ENCODE results near the gene IL1RAP.
A peak's percentile ranks its signal among the peaks of the same experiment; 100 is the strongest.

The IL1RAP gene

GRCh38 chr3:190680691-190681090 lies 166.8 kb downstream of the IL1RAP start:
- DNase-seq = no peak

- no peak for DNase-seq
Observed at GRCh38 chr3:190684776-190685175, 170.9 kb downstream of the IL1RAP start.

GRCh38 chr3:190686011-190686410 lies 172.1 kb downstream of the IL1RAP start:
- DNase-seq = no peak

- no peak for DNase-seq
Observed at GRCh38 chr3:190690246-190690645, 176.4 kb downstream of the IL1RAP start.

GRCh38 chr3:190692256-190692655 lies 178.4 kb downstream of the IL1RAP start:
- DNase-seq = no peak

DNA sequence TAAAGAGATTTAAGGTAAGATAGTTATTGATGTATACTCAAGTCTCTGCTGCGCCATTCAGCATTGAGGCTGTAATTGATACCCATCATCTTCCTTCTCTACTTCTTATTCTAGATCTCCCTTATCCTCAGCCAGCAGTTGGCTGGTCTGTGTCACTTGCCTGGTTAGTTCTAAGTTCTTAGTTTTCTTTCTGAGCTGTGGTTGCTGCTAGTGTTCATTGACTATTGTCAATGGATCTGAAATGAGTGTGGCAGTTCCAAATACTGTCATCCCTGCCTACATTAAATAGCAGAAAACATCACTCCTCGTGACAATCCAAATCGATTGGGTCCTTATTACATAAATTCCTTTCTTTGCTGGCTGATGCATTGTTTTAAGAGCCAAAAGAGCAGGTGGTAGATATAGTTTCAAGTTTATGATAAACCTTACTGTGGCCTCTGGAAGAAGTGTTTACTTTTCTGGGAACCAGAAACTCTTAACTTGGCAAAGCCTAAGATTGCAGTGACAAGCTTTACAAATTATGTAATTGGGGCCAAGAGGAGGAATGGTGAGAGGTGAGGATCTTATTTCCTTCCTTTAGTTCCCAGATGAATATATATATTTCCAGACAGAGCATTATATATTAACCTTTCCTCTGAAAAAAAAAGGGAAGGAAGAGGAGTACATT lies 180.6 kb downstream of the IL1RAP start:
- DNase-seq = no peak

DNA sequence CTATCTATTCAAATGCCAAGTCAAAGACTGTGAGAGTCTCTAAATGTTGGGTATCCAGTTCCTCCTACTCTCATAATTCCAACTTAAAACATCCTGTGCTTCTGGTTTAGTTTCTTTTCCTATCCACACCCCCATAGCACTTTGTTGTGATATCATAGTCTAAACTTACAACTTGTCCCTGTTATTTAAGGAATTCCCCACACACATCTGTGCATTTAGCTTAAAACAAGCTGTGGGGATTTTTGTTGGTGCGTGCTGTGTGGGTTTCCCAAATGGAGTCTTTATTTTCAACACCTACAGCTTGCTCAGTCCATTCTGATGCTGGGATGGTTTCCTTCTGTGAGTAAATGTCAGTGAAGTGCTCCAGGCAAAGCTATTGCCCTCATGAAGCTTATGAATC lies 181.3 kb downstream of the IL1RAP start:
- peak; percentile 23 for DNase-seq

- DNase-seq = no peak
Observed at GRCh38 chr3:190695994-190696393, 182.1 kb downstream of the IL1RAP start.

DNA sequence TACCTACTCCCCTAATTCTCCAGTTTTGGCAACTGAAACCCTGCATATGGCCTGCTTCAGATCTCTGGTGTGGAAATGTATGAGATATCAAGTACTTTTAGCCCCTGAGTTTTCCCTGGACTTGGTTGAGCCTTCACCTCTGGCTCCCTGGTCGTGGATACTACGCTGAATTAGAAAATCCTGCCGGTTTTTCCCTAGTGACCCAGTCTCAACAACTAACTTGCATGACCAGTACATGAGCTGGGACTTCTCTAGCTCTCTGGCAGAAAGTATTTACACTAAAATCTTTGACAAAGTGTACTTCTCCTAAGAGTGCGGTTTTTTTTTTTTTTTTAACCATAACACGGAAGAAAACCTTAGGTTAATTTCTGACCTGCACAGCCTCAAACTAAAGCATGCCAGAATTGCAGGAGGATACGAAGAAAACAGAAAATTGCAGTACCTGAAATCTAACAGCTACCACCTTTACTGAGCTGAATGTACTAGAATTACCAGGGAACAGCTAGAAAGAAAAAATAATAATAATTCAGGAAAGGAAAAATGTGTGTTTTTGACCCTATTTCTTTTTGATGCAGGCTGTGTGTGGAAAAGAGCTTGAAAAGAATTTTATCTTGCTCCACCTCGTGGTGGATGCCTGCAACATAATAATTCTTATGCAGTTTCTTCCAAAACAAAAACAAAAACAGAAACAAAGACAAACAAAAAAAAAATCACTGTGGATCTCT lies 183.1 kb downstream of the IL1RAP start:
- DNase-seq = peak; percentile 56

DNA sequence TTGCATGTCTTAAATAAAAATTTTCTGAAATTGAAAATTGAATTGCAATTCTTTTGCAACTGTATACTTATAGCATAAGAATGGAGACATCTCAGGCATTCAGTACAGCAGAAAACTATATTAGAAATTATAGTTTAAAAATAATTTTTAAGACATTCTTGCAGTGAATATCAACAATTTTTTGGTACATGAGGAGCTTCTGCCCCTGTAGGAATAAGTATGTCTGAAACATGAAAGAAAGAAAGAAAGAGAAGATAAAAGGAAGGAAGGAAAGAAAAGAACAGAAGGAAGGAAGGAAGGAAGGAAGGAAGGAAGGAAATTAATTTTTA lies 183.6 kb downstream of the IL1RAP start:
- DNase-seq = no peak

- peak; percentile 80 for DNase-seq
Observed at GRCh38 chr3:190697901-190698300, 184.0 kb downstream of the IL1RAP start.

GRCh38 chr3:190699776-190700175 lies 185.9 kb downstream of the IL1RAP start:
- DNase-seq = peak; percentile 32

DNA sequence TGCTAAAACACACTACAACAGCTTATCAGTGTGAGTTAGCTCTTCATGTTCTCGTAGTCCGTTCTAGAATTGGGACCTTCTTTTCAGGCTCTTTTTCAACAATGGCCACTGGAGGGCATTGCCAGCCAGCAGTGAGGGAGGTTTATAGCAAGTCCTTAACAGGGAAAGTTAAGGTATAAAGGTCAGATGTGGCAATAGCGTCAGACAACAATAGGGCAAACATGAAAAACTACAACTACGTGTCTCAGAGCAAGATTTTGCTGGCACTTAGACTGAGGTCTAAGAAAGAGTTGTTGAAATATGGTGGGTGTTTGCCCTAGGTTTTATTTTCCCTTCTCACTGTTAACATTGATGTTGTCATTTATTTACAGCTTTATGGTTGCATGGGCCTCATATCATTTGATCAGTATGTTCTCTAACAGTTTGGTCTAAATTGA lies 187.2 kb downstream of the IL1RAP start:
- DNase-seq = peak; percentile 22

DNA sequence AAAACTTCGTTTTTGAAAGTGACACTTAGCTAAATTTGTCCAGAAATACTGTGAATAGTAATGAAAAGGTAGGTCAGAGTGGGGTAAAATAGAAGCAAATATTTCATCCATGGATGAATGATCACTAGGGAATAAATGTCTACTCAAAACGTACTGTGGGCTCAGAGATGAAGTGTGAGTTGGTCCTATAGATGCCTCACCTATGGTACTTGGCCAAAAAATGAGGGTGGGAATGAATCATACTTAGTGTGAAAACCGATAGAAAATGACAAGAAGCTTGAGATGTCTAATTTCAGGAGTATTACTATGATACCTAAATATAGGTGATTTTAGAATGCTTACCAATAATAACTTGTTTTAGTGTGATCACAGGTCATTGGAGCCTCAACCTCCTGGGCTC lies 192.7 kb downstream of the IL1RAP start:
- DNase-seq = no peak
